Measurements from ENCODE around the gene RERE.

RERE gene

GRCh38 chr1:8425150-8425780 is 392.2 kb downstream of the RERE start:
- TF ChIP-seq CTCF (IDR thresholded peaks at IDR 0.05; ENCODE audit: low read depth, low read length), result no peak
- no peak for DNase-seq (ENCODE audit: extremely low read depth, low read depth)

- DNase-seq (ENCODE audit: extremely low read depth, low read depth), result no peak
- TF ChIP-seq CTCF (IDR thresholded peaks at IDR 0.05; ENCODE audit: low read depth, low read length), result no peak
These were observed 392.8 kb downstream of the RERE start for GRCh38 chr1:8424539-8425116.

- no peak for DNase-seq (ENCODE audit: extremely low read depth, low read depth)
These were observed 393.5 kb downstream of the RERE start for GRCh38 chr1:8423692-8424538.

GRCh38 chr1:8423269-8423691 is 394.2 kb downstream of the RERE start:
- no peak for TF ChIP-seq CTCF (IDR thresholded peaks at IDR 0.05; ENCODE audit: low read depth, low read length)
- DNase-seq (ENCODE audit: extremely low read depth, low read depth), result no peak

More at GRCh38 chr1:8423692-8424538, 393.5 kb downstream of the RERE start:
- TF ChIP-seq CTCF (IDR thresholded peaks at IDR 0.05; ENCODE audit: low read depth, low read length), result no peak

- no peak for TF ChIP-seq CTCF (IDR thresholded peaks at IDR 0.05; ENCODE audit: low read depth, low read length)
- no peak for DNase-seq (ENCODE audit: extremely low read depth, low read depth)
These were observed 394.8 kb downstream of the RERE start for GRCh38 chr1:8422510-8423268.

GRCh38 chr1:8421721-8422120 is 395.7 kb downstream of the RERE start:
- DNase-seq (ENCODE audit: extremely low read depth, low read depth), result no peak
- no peak for TF ChIP-seq CTCF (IDR thresholded peaks at IDR 0.05; ENCODE audit: low read depth, low read length)
